GM19372 (cell line): ENCODE results near the gene TIGD6.
"Not testable (repeated sequence)": the region's sequence is repeated elsewhere in the genome, so short reads cannot be mapped to it uniquely, and the experiment has no call there.

ENCODE experiments used
- ATAC-seq: cut with Tn5 transposase; IDR thresholded peaks from one replicate; pipeline ENCODE4 v1.9.1; 2021; ENCODE audit warnings: mild to moderate bottlenecking, low read depth, moderate library complexity; ENCODE audit not compliant: unreplicated experiment

TIGD6 gene

GRCh38 chr5:150000256-150000989 lies at the start of gene TIGD6, which contains the start of gene HMGXB3:
TIGD6 (minus strand) TSS chr5:150000654; CDS start chr5:149996348, 4,306 bp downstream.
HMGXB3 (plus strand) TSS chr5:150000739; CDS start chr5:150004853, 4,114 bp downstream.
- peak; percentile 89 for ATAC-seq

DNA sequence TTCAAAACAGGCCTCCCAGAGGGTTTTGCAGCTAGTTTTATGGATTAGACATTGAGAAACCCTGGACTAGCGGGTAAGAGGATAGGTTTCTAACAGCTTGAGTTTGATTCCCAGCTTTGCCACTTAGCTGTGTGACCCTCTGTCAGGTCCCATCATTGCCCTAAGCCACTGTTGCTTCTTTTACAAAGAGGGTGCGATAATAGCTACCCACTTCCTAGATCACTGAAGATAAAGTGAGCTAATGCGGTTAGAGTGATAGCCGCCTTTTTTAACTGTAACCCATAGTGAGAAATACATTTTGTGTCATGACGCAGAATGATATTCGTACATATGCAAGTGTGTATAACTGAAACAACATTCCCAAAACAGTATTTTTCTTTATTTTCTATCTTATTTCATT lies 45.6 kb upstream of the TIGD6 start:
- no peak for ATAC-seq

GRCh38 chr5:150045549-150045948 lies 45.1 kb upstream of the TIGD6 start:
- ATAC-seq = no peak

DNA sequence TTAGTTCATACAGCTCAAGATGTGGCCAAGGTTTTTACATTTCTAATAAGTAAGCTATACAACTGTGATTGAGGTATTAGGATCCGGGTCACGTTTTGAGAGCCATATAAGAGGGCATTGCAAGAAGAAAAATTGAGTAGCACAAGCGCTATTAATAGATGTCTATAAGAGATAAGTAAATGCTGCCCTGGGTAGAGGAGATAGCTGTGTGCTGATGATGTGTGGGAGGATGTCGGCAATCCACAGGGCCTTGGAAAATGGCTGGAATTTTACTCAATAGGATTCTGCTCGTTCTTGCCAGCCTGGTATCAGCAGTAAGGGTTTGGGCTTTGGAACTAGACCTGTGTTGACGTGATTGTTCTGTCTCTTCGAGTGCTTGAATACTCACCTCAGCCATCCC lies 44.3 kb upstream of the TIGD6 start:
- no peak for ATAC-seq

DNA sequence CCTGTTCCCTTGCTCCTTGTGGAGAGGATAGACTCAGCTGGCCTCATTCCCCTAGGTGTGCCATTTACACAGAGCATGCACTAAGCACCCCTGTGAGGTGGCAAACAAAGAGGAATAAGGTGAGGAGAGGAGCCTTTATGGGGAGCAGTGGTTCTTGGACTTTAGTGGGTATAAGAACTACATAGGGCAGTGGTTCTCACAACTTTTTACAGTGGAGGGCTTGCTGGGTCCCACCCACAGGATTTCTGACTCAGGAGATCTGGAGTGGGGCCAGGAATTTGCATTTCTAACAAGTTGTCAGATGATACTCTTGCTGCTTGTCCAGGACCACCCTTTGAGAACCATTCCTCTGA lies 43.9 kb upstream of the TIGD6 start:
- ATAC-seq = no peak

- ATAC-seq = no peak
Observed at GRCh38 chr5:150043657-150044328, 43.3 kb upstream of the TIGD6 start.

DNA sequence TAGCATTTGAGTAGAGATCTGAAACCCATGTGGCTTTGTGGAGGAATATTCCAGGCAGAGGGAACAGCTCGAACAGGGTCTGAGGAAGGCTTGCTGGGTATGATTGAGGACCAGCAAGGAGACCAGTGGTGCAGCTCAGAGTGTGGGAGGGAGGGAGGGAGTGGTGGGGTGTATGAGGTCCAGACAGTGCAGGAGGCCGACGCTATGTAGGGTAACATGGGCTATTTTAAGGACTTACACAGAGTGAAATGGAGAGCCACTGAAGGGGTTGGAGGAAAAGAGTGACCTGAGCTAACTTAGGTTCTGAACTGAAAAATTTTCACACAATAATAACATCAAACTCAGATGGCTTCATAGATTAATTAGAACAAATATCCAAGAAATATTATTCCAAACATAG lies 42.0 kb upstream of the TIGD6 start:
- ATAC-seq = no peak

DNA sequence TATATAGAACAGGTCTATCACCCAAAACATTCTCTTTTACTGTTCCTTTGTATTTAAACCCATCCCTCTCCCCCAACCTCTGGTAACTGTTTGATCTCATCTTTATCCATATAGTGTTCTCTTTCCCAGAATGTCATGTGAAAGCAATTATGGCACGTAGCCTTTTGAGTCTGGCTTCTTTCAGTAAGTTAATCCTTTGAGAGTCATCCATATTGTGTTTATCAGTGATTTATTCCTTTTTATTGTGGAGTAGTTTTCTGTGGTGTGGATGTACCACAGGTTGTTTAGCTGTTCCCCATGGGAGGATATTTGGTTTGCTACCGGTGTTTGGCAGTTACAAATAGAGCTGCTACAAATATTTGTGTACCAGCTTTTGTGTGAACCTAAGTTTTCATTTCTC lies 38.1 kb upstream of the TIGD6 start:
- no peak for ATAC-seq

GRCh38 chr5:150036513-150036912 lies 36.1 kb upstream of the TIGD6 start:
- no peak for ATAC-seq

- peak; percentile 88 for ATAC-seq
Observed at GRCh38 chr5:150035139-150035895, 34.9 kb upstream of the TIGD6 start.

DNA sequence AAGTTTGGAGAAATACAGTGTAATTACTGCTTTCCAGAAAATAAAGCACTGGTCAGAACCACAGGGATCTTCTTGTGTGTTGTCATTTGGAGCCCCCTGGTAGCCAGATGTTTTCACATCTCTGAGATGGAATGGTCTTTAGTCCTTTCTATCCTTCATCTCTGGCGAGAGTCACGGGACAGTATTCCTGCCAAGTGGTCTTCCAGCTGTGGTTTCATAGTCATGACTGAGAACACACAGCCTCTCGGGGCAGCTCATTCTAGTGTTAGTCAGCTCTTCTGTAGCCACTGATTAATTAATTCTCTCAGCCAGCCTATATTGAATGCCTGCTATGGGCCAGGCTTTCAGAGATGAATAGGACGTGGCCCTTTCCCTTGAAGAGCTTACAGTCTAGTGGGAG lies 34.2 kb upstream of the TIGD6 start:
- no peak for ATAC-seq

DNA sequence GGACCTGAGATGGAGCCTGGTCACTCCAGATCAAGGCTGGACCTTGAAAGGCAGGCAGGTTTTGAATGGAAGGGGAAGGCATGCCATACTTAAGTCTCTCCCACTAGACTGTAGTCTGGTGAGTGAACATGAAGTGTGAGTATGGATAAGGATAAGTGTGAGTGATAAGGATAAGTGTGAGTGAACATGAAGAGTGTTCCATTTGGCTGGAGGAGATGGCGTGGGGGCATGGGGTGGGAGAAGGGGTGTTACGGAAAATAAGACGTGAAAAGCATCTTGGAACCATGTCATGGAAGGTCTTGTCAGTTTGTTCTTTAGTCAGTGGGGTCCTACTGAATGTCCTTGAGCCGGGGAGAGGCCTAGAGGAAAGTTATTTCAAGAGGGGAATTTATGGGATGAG lies 32.9 kb upstream of the TIGD6 start:
- ATAC-seq = no peak

GRCh38 chr5:150028047-150028446 lies 27.6 kb upstream of the TIGD6 start:
- not testable (repeated sequence) for ATAC-seq

DNA sequence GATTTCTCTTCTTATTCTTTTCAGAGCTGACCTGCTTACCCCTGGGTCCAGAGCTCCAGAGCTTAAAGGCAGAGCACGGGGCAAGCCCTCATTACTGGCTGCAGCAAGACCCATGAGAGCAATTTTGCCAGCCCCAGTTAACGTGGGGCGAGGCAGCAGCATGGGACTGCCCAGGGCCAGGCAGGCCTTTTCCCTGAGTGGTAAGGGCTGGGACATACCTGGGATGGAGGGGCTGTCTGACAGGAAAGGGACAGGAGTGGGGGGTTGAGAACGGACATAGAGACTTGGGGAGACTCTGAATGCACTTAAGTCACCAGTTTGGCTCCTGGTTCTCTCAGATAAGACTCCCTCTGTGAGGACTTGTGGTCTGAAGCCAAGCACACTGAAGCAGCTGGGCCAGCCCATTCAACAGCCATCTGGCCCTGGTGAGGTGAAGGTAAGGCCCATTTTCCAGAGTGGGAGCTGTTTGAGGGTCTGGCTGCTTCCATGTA lies 26.3 kb upstream of the TIGD6 start:
- ATAC-seq = no peak

GRCh38 chr5:150024346-150024984 lies 24.0 kb upstream of the TIGD6 start:
- ATAC-seq = no peak

- ATAC-seq = no peak
Observed at GRCh38 chr5:150023136-150023535, 22.7 kb upstream of the TIGD6 start.

GRCh38 chr5:150022681-150023080 lies 22.2 kb upstream of the TIGD6 start:
- no peak for ATAC-seq

DNA sequence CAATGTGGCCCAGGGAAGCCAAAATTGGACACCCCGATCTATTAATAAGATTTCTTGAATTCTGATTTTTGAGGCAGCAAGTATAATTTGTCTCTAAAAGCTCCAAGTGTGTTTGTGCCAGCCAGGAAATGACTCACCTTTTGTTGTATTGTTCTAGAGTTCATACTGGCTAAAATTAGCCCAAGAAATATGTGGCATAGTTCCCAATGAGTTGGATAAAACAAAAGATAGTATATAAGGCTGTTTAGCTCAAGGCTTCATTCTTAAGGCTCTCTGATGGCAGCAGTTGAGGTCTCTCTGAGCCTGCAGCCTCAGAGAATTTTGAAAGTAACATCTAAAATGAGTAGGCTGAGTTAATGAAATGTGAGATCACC lies 21.7 kb upstream of the TIGD6 start:
- no peak for ATAC-seq

DNA sequence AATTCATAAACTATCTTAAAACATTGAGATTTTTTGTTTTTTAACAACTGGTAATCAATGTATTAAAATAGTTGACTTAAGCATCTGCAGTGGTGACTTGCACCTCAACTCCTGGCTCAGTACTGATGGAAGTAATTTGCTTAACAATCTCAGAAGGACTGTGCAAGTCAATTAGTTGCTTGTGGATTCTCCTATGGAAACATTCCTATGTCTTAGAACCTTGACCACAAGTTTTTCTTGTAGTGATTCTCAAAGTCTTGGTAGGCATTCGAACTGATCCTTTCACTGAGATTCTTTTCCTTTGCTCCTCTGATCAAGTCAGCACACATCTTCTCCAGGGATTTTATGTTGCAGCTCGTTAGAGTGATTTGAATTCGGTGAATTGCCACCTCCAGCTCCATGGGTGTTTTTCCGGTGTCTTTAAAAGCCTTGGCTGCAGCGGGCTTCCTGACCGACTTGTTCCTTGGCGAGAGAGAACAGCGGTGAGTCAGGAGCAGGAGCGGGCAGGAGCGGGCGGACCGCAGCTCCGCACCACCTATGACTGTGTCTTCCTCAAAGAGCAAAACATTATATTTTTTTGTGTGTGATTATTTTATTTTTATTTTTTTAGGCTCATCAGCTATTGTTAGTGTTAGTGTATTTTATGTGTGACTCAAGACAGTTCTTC lies 21.2 kb upstream of the TIGD6 start:
- no peak for ATAC-seq

- ATAC-seq = no peak
Observed at GRCh38 chr5:150020249-150020648, 19.8 kb upstream of the TIGD6 start.
